ENCODE measurements around the gene TBC1D32.
"Not testable (repeated sequence)": the region's sequence is repeated elsewhere in the genome, so short reads cannot be mapped to it uniquely, and the experiment has no call there.

TBC1D32 gene

GRCh38 chr6:121223930-121224329, 110.3 kb downstream of the TBC1D32 start:
- no peak for DNase-seq (ENCODE audit: low read depth)

DNA sequence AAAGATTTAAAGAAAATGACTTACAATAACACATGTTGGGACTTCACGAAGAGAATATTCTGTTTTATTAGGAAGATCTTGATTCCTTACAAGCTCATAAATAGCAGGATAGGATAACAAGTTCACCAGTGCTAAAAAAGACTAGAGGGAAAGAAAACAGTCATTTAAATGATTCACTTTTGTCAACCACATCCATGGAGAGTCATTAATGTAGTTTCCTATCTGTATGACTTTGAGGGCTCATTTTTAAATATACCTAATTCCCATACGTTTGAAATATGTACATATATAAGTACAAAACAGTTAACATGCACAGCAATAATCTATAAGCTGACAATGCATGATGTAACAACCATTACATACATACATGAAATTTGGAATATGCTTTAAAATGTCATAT, 111.1 kb downstream of the TBC1D32 start:
- no peak for DNase-seq (ENCODE audit: low read depth)

DNA sequence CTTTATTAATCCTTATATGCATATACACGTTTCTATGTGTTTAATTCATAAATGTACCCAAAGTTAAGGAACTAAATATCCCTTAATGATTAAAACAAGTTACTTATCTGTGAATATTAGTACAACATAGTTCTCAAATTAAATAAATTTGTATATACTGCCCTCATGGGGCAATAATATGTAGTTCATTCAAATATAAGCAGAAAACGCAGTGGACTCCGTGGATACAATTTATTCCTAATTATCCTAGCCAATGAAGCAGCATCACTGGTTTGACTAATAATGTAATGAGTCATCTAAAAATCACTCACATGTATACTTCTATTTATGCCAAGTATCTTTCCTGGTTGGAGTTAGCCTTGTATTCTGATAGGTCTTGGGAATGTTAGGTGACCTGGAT, 111.6 kb downstream of the TBC1D32 start:
- no peak for DNase-seq (ENCODE audit: low read depth)

- DNase-seq (ENCODE audit: low read depth) = no peak
These were observed 117.4 kb downstream of the TBC1D32 start for GRCh38 chr6:121216928-121217327.

DNA sequence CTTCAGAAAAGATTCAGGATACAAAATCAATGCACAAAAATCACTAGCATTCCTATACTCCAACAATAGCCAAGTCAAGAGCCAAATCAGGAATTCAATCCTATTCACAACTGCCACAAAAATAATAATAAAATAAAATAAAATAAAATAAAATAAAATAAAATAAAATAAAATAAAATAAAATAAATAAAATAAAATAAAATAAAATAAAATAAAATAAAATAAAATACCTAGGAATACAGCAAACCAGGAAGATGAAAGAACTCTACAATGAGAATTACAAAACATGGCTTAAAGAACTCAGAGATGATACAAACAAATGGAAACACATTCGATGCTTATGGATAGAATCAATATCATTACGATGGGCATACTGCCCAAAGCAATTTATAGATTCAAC, 120.9 kb downstream of the TBC1D32 start:
- not testable (repeated sequence) for DNase-seq (ENCODE audit: low read depth)

GRCh38 chr6:121210943-121211342, 123.3 kb downstream of the TBC1D32 start:
- no peak for DNase-seq (ENCODE audit: low read depth)

GRCh38 chr6:121205569-121205968, 128.7 kb downstream of the TBC1D32 start:
- no peak for DNase-seq (ENCODE audit: low read depth)

- no peak for DNase-seq (ENCODE audit: low read depth)
These were observed 133.2 kb downstream of the TBC1D32 start for GRCh38 chr6:121201105-121201504.

DNA sequence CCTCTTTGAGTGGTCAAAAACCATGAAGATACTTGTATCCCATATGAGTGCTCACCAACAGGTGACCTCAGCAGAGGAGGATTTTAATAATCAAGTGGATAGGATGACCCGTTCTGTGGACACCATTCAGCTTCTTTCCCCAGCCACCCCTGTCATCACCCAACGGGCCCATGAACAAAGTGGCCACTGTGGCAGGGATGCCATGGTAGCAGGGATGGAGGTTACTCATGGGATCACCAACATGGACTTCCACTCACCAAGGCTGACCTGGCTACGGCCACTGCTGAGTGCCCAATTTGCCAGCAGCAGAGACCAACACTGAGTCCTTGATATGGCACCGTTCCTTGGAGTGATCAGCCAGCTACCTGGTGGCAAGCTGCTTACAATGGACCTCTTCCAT, 138.2 kb downstream of the TBC1D32 start:
- DNase-seq (ENCODE audit: low read depth) = not testable (repeated sequence)

DNA sequence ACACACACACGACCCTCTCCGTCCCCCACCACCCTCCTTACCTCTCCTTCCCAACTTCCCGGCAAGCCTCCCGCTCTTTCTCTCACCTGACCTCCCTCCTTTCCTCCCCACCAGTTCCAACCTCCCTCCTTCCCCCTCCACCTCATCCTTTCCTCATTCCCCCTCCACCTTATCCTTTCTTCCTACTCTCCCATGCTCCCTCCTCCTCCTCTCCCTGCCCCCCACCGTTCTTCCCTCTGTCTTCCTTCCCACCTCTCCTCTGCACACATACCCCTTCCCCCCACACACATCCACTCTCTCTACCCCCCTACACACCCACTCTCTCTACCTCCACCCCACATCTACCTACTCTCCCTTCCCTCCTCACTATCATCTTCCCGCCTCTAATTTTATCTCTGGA, 144.2 kb downstream of the TBC1D32 start:
- DNase-seq (ENCODE audit: low read depth) = no peak

DNA sequence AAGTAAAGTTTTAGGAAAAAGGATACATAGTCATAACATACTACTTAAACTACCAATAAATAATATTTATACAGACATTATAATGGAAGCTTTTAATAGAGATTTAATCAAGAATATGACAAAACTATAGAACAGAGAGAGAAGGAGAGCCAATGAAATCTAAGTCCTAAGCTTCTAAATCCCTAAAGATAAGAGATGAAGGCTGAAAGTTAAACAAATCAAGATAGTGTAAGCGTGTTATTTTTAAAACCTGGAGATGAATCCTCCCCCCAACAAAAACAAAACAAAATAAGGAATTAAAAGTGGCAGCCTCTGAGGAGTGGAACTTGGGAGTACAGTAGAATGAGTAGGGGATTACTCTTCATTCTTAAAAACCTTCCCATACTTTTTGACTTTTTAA, 145.9 kb downstream of the TBC1D32 start:
- DNase-seq (ENCODE audit: low read depth) = no peak

- DNase-seq (ENCODE audit: low read depth) = no peak
These were observed 146.5 kb downstream of the TBC1D32 start for GRCh38 chr6:121187833-121188200.

DNA sequence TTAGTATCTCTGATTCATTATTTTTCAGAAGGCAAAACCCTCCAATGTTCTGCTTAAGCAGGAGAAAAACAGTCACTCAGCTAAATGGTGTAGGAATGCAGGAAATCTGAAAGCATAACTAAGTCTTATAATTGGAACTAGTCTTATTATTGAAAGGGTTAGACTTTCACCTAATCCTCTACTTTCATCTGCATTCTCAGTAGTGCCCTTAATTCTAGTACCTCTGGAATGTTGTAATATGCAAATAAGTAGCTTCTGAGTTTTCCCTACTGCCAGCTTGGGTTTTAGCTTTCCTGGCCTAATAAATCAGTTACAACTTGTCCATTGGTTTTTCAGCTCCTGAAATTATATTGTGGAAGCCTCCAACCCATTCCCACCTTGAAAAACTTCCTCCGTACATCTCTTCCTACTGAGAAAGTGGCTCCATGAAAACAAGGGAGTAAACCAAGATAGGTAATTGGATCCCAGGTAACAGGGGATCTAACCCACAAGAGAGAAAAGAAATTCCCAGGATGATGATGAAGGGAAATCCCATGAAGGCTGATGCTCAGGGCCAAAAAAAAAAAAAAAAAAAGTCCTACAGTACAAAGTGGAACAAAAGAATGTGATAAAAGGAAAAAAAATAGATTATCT, 147.0 kb downstream of the TBC1D32 start:
- DNase-seq (ENCODE audit: low read depth) = no peak

- DNase-seq (ENCODE audit: low read depth) = no peak
These were observed 150.5 kb downstream of the TBC1D32 start for GRCh38 chr6:121183742-121184141.

GRCh38 chr6:121175827-121176226, 158.5 kb downstream of the TBC1D32 start:
- DNase-seq (ENCODE audit: low read depth) = no peak

DNA sequence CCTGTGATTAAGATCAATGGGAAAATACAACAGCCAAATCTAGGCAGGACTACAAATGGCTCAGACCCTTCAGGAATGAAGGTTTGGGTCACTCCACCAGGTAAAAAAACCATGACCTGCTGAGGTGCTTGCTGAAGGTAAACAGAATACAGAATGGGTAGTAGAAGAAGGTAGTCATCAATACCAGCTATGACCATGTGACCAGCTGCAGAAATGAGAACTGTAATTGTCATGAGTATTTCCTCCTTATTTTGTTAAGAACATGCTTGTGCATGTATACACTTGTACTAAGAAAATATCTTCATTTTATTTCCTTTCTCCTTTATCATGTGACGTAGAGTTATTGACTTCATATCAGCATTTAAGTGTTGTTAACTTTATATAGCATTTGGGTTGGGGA, 161.8 kb downstream of the TBC1D32 start:
- DNase-seq (ENCODE audit: low read depth) = not testable (repeated sequence)

DNA sequence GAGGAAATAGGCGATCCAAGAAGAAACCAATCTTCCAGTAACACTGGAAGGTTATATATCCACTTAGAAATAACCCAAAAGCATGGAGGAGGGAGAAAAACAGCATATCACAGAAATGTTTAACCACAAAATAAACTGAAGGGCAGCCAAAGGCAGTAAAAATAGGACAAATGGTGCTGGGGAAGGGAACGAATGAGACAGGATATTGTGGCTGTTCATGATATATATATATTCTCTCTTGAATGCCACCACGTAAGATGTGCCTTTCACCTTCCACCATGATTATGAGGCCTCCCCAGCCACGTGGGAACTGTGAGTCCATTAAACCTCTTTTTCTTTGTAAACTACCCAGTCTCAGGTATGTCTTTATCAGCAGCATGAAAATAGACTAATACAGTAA, 162.4 kb downstream of the TBC1D32 start:
- no peak for DNase-seq (ENCODE audit: low read depth)

DNA sequence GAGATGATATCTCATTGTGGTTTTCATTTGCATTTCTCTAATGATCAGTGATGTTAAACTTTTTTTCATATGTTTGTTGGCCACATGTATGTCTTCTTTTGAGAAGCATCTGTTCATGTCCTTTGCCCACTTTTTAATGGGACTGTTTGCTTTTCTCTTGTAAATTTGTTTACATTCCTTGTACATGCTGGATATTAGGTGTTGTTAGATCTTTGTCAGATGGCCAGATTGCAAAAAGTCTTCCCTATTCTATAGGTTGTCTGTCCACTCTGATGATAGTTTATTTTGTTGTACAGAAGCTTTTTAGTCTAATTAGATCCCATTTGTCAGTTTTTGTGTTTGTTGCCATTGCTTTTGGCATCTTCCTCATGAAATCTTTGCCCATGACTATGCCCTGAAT, 172.4 kb downstream of the TBC1D32 start:
- DNase-seq (ENCODE audit: low read depth) = no peak

DNA sequence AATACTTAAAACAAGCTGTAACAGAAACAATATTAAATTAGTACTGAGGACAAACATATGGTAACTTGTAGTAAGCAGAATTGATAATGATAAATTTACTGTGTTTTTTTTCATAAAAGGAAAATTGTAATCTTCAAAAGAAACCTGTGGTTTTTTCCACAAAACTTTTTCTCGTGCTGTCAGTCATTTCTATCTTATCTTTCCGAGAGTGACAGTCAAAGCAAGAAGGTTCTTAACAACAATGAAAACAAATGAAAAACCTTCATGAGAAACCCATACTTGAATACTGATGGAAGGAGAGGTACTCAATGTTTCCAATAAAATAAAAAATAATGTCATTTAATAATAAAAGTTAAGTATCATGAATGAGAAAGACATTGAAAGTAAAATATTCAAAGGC, 174.0 kb downstream of the TBC1D32 start:
- DNase-seq (ENCODE audit: low read depth) = no peak

- no peak for DNase-seq (ENCODE audit: low read depth)
These were observed 175.4 kb downstream of the TBC1D32 start for GRCh38 chr6:121158891-121159290.

DNA sequence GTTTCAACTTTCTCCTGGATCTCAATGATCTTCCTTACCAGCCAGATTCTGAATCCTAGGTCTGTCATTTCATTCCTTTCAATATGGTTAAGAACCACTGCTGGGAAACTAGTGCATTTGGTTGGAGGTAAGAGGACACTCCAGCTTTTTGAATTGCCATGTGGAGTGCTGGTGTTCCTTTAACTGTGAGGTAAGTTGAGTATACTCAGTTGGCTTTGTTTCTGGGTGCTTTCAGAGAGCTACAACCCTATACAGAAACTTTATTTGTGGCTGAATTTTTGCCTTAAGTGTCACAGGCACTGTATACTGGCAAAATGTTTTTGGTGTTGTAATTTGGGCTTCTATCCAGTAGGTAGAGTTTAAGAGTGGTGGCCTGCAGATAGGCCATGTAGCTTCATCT, 175.8 kb downstream of the TBC1D32 start:
- DNase-seq (ENCODE audit: low read depth) = no peak

DNA sequence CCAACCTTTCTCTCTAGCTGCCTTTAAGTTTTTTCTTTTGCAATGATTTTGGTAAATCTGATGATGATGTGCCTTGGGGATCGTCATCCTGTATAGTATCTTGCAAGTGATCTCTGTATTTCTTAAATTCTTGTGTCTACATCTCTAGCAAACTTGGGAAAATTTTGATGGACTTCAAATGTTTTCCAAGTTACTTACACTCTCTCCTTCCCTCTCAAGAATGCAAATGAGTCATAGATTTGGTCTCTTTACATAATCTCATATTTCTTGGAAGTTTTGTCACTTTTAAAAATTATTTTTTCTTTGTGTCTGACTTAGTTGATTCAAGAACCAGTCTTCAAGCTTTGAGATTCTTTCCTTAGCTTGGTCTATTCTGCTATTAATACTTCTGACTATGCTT, 176.4 kb downstream of the TBC1D32 start:
- no peak for DNase-seq (ENCODE audit: low read depth)

- DNase-seq (ENCODE audit: low read depth) = no peak
These were observed 190.8 kb downstream of the TBC1D32 start for GRCh38 chr6:121143476-121143875.

GRCh38 chr6:121142093-121142492, 192.2 kb downstream of the TBC1D32 start:
- DNase-seq (ENCODE audit: low read depth) = no peak

DNA sequence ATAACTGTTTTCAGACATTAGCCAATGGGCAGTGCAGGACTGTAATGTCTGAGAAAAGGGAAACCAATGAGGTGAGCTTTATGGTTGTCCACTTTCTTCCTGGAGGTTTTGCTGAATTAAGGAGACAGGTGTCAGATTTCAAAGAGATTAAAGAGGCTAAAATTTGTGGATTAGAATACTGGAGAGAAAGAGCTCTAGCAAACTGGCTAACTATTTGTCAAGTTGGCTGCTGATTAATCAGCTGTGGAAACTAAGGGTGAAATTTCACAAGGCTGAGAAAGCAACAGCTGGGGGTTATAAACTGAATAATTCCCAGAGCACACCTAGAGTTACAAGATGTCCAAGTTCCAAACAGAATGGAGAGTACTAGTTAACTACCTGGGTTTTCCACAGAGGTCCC, 198.9 kb downstream of the TBC1D32 start:
- no peak for DNase-seq (ENCODE audit: low read depth)
